RWPE1 (cell line): ENCODE data around the gene UBE2D1.

ENCODE experiments used
- CTCF ChIA-PET: fragments of 350-600 bp; sonication (Branson Sonifier 250); formaldehyde crosslinking; extraction: SDS; loops from one replicate; lab custom pipeline; 2021; lab: Yijun Ruan, JAX
- POLR2A ChIA-PET: fragments of 400-600 bp; formaldehyde crosslinking; extraction: SDS; loops from one replicate; lab custom pipeline; 2020; ENCODE audit warnings: antibody characterized with exemption; ENCODE audit not compliant: low non-redundant PET; lab: Yijun Ruan, JAX
- DNase-seq: peaks from one replicate; pipeline ENCODE4 v3.0.0; 2012; ENCODE audit warnings: low spot score
- H3K27ac ChIP-seq: fragments of 450-650 bp; 2 replicates; pipeline ENCODE4 v1.5.1; 2017
- TF ChIP-seq, protein P1 (sequence below): fragments of 450-650 bp; conservative IDR thresholded peaks from 2 replicates; pipeline ENCODE4 v1.5.1; 2017; ENCODE audit warnings: low read depth, mild to moderate bottlenecking

UBE2D1 gene

DNA sequence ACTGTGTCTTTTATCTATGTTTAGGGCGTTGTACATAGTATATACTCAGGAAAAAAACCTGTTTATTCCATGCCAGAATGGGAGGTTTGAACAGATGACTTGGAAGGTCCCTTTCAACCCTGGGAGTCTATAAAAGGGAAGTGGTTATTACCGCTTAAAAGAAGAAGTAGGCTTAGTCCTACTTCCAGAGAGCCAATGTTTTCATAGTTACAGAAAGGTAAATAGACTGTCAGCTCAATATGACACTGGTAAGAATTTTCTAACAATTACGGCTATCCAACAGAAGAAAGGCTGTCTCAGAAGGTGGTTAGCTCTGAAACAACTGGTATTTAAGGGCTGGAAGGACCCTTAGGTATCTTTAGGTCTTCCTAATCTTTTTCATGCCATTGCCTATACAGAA lies 49.3 kb downstream of the UBE2D1 start:
- TF ChIP-seq, protein P1, sequence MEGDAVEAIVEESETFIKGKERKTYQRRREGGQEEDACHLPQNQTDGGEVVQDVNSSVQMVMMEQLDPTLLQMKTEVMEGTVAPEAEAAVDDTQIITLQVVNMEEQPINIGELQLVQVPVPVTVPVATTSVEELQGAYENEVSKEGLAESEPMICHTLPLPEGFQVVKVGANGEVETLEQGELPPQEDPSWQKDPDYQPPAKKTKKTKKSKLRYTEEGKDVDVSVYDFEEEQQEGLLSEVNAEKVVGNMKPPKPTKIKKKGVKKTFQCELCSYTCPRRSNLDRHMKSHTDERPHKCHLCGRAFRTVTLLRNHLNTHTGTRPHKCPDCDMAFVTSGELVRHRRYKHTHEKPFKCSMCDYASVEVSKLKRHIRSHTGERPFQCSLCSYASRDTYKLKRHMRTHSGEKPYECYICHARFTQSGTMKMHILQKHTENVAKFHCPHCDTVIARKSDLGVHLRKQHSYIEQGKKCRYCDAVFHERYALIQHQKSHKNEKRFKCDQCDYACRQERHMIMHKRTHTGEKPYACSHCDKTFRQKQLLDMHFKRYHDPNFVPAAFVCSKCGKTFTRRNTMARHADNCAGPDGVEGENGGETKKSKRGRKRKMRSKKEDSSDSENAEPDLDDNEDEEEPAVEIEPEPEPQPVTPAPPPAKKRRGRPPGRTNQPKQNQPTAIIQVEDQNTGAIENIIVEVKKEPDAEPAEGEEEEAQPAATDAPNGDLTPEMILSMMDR, result no peak
- no peak for DNase-seq
- ChIA-PET POLR2A (interaction anchor here (0.7 to 0.9 kb wide), 2 partner anchors 30 to 117 kb away, joined by 3 read pairs; partner anchors contain the start of gene IPMK), CTCF (interaction anchor here (0.5 to 1.2 kb wide), 3 partner anchors 74 to 84 kb away, joined by 3 to 5 read pairs (median 3); no protein-coding TSS in a partner anchor)
- H3K27ac ChIP-seq, result no peak overlapping the region

DNA sequence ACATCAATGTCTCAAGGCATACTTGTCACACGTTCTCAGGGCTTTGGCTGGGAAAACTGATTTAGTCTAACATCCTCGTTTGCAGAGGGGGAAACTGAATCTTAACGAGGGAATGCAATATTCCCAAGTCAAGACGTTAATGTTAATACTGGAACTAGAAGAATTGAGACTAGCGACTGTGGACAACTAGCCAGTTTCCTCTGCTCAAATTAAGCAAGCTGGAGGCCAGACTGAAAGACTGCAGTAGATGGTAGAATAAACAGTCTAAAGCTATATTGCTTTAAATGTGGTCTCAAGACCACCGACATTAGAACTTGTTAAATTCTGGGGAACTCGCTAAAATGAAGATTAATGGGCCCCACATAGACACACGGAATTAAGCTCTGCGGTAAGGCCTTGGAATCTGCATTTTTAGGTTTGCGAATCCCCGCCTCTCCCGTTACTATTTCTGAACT lies 49.8 kb downstream of the UBE2D1 start:
- ChIA-PET CTCF (interaction anchor here (0.5 to 1.2 kb wide), 6 partner anchors 19 to 207 kb away, joined by 3 to 5 read pairs (median 4); no protein-coding TSS in a partner anchor), POLR2A (interaction anchor here (0.7 to 0.9 kb wide), 2 partner anchors 31 to 117 kb away, joined by 3 read pairs; partner anchors contain the start of gene IPMK)
- peak overlapping the region; percentile 91 for H3K27ac ChIP-seq
- no peak for DNase-seq
- TF ChIP-seq, protein P1, result no peak

DNA sequence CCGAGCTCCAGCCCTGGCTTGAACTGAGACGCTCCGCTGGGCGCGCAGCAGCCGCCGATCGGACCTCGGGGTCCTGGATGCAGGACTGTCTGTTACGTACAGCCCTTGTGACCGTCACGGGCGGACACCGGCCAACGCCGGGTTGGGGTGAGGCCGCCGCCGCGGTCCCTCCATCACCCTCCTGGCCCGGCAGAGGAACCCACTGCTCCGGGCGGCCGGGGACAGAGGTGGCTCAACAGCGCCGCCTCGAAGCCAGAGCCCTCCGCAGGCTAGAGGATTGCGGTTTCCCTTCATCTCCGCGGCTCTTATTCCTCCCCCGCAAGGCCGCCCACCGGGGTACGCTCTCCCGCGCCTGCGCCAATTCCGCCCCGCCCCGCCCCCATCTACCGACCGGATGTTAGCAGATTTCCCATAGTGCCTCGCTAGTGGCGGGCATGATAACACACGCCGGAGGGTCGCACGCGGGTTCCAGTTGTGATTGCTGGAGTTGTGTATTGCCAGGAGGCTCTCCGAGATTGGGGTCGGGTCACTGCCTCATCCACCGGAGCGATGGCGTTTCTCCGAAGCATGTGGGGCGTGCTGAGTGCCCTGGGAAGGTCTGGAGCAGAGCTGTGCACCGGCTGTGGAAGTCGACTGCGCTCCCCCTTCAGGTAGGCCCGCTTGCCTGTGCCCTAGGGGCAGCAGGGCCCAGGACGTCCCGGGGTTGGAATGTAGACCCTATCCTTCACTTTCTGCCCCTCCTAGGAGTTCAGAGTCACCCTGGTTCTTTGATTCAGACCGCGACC lies 50.4 kb downstream of the UBE2D1 start, which contains the start of gene TFAM:
Gene TFAM (plus strand): TSS at position 412 of the 785 bp plus-strand sequence. CDS start 138 bp downstream, at position 550.
- ChIA-PET CTCF (interaction anchor here (0.6 to 1.2 kb wide), 7 partner anchors 15 to 208 kb away, joined by 3 to 5 read pairs (median 4); no protein-coding TSS in a partner anchor), POLR2A (interaction anchor here (0.7 kb wide), 1 partner anchor 31 kb away, joined by 3 read pairs; no protein-coding TSS in a partner anchor)
- TF ChIP-seq, protein P1, result peak; percentile 75
- peak within 1 kb of the TSS; percentile 91 for H3K27ac ChIP-seq
- DNase-seq, result peak; percentile 97

DNA sequence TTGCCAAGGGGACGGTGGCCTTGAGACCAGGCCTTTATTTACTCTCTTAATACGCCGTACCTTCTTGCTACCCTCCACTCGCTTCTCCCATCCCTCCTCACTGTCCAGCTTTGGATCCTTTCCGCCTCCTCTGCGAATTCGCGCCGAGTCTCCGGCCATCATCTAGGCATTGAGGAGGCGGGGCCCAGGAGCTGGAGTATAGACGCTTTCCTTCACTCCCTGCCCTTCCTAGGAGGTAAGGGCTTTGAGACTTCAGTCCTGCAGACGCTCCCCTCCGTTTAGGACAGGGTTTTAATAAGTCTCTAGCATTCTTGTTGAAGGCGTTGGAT lies 50.9 kb downstream of the UBE2D1 start:
- TF ChIP-seq, protein P1, result no peak
- DNase-seq, result peak; percentile 49
- ChIA-PET CTCF (interaction anchor here (0.7 to 1.1 kb wide), 2 partner anchors 14 to 101 kb away, joined by 3 to 5 read pairs; no protein-coding TSS in a partner anchor), POLR2A (interaction anchor here (0.7 kb wide), 1 partner anchor 45 kb away, joined by 3 read pairs; no protein-coding TSS in a partner anchor)
- H3K27ac ChIP-seq, result peak overlapping the region; percentile 91

DNA sequence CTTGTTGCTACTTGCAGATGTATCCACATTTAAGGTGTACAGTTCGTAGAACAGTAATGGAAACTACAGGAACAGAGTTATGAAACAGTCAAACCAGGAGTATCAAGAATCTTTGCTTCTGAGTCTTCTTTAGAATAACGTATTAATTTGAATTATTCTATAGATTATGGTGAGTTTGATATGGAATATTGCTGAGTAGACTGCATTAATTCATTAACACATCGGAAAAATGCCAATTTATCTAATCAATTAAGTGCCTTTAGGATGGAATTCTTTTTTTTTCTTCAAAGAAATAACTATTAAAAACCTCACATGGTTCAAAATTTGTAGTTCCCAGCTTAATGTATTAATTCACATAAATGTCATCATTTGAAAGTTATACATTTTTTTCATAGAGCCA lies 54.2 kb downstream of the UBE2D1 start:
- DNase-seq, result no peak
- no peak overlapping the region for H3K27ac ChIP-seq
- ChIA-PET CTCF (interaction anchor here (0.6 kb wide), 2 partner anchors 10 to 561 kb away, joined by 3 read pairs; no protein-coding TSS in a partner anchor), POLR2A (interaction anchor here (0.6 kb wide), 1 partner anchor 823 kb away, joined by 6 read pairs; no protein-coding TSS in a partner anchor)
- TF ChIP-seq, protein P1, result no peak

DNA sequence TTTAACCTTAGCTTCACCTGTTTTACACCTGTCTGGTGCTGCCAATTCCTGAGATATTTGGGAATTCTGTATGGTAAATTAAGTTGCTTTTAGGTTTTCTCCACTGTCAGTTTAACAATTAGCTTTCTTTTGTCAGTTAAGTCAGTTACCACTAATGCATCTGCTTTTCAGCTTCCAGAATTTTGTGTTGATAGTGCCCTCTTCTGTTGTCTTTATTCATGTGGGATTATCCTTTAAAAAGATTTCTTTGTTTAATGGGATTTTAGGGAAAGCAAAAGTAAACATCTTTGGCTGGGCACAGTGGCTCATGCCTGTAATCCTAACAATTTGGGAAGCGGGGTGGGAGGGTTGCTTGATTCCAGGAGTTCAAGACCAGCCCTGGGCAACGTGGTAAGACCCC lies 58.5 kb downstream of the UBE2D1 start:
- no peak overlapping the region for H3K27ac ChIP-seq
- POLR2A ChIA-PET, result no interaction called here
- TF ChIP-seq, protein P1, result no peak
- CTCF ChIA-PET, result no interaction called here
- DNase-seq, result no peak
